Measurements from ENCODE around the gene SGIP1.

DNA sequence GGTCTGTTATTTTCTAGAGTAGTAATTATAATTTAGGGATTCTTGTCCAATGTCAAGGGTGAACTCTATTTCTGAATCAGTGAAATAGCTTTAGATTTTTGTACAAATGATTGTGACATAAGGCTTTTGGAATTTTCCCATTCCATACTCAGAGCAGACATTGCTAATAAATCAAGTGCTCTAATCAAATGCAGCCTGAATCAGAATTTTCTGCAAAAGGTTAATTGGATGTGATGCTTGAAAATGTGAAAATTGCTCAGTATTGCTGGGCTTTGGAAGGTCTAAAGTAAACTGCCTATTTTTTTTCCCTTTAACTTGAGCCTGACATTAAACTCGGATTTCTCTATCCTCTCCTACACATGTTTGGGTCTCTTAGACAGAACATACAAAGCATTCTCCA, 23.2 kb downstream of the SGIP1 start:
- TF ChIP-seq, protein P1, sequence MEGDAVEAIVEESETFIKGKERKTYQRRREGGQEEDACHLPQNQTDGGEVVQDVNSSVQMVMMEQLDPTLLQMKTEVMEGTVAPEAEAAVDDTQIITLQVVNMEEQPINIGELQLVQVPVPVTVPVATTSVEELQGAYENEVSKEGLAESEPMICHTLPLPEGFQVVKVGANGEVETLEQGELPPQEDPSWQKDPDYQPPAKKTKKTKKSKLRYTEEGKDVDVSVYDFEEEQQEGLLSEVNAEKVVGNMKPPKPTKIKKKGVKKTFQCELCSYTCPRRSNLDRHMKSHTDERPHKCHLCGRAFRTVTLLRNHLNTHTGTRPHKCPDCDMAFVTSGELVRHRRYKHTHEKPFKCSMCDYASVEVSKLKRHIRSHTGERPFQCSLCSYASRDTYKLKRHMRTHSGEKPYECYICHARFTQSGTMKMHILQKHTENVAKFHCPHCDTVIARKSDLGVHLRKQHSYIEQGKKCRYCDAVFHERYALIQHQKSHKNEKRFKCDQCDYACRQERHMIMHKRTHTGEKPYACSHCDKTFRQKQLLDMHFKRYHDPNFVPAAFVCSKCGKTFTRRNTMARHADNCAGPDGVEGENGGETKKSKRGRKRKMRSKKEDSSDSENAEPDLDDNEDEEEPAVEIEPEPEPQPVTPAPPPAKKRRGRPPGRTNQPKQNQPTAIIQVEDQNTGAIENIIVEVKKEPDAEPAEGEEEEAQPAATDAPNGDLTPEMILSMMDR (IDR thresholded peaks at IDR 0.05) = no peak
- TF ChIP-seq POLR2A (IDR thresholded peaks at IDR 0.05) = no peak
